ENCODE data around the gene CD46.

DNA sequence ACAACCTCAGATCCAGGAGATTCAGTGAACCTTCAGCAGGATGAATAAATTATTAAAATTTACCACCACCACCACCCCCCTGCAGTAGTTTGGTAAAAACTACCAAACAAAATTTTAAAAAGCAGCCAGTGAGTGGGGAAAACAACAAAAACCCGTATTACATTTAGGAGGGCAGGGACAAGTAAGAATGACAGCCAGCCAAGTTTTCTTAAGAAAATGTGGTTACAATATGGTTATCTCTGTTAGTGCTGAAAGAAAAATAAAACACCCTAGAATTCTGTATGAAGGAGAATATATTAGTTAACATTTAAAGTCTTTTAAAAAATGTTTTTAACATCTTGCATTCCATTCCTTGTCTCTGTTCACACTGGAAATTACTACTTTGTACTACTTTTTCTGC lies 14.7 kb downstream of the CD46 start:
- TF ChIP-seq, protein P1, sequence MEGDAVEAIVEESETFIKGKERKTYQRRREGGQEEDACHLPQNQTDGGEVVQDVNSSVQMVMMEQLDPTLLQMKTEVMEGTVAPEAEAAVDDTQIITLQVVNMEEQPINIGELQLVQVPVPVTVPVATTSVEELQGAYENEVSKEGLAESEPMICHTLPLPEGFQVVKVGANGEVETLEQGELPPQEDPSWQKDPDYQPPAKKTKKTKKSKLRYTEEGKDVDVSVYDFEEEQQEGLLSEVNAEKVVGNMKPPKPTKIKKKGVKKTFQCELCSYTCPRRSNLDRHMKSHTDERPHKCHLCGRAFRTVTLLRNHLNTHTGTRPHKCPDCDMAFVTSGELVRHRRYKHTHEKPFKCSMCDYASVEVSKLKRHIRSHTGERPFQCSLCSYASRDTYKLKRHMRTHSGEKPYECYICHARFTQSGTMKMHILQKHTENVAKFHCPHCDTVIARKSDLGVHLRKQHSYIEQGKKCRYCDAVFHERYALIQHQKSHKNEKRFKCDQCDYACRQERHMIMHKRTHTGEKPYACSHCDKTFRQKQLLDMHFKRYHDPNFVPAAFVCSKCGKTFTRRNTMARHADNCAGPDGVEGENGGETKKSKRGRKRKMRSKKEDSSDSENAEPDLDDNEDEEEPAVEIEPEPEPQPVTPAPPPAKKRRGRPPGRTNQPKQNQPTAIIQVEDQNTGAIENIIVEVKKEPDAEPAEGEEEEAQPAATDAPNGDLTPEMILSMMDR (IDR thresholded peaks at IDR 0.05; ENCODE audit: borderline replicate concordance, extremely low read depth, low read length, poor library complexity, severe bottlenecking) = no peak
- TF ChIP-seq EZH2 (IDR thresholded peaks at IDR 0.05; ENCODE audit: borderline replicate concordance, low read depth, low read length, severe bottlenecking) = no peak
